Breast epithelium (tissue), 3 donors: ENCODE data around the gene NUDT14.

Source experiments
- CTCF ChIP-seq, 3 donors: fragments of 450-650 bp; IDR thresholded peaks; one replicate each; pipeline ENCODE4 v1.5.1; 2016 to 2017; ENCODE audit warnings: antibody characterized with exemption in 3 of 3, mild to moderate bottlenecking in 3 of 3, moderate library complexity in 3 of 3
- POLR2AphosphoS5 ChIP-seq, 3 donors: sonication (generic); formaldehyde crosslinking; IDR thresholded peaks; one replicate each; pipeline ENCODE4 v1.6.1; 2017; ENCODE audit warnings: antibody characterized with exemption in 3 of 3

- no peak for TF ChIP-seq POLR2AphosphoS5 (IDR thresholded peaks at IDR 0.05)
- TF ChIP-seq CTCF (IDR thresholded peaks at IDR 0.05) = no peak
Measured at GRCh38 chr14:105141026-105141425, 40.1 kb downstream of the NUDT14 start.
